Nephron (organoid): Measurements from ENCODE around the gene NOSIP.
A peak's percentile ranks its signal among the peaks of the same experiment; 100 is the strongest.

Experiments
- H3K27ac Mint-ChIP-seq, 3 experiments: 2 replicates each; pipeline ENCODE4 v1.8.0; 2020; ENCODE audit warnings: mixed read lengths in 3 of 3, mild to moderate bottlenecking in 2 of 3, moderate library complexity in 1 of 3
- H3K27me3 Mint-ChIP-seq: 2 replicates; pipeline ENCODE4 v1.8.0; 2021; ENCODE audit warnings: low read depth, mild to moderate bottlenecking, moderate library complexity, mixed read lengths
- H3K36me3 Mint-ChIP-seq: 2 replicates; pipeline ENCODE4 v1.8.0; 2020; ENCODE audit warnings: low read depth, mixed read lengths
- H3K4me1 Mint-ChIP-seq: 2 replicates; pipeline ENCODE4 v1.8.0; 2020; ENCODE audit warnings: mixed read lengths
- H3K4me3 Mint-ChIP-seq, 3 experiments: 2 replicates each; pipeline ENCODE4 v1.8.0; 2020; ENCODE audit warnings: mild to moderate bottlenecking in 3 of 3, mixed read lengths in 3 of 3, moderate library complexity in 2 of 3
- H3K9me3 Mint-ChIP-seq: 2 replicates; pipeline ENCODE4 v1.8.0; 2020; ENCODE audit warnings: mixed read lengths
- CTCF ChIP-seq, 3 experiments: fragments of 200-600 bp; sonication (generic); IDR thresholded peaks; one replicate each; pipeline ENCODE4 v1.5.0; 2021; ENCODE audit warnings: antibody characterized with exemption in 3 of 3; ENCODE audit not compliant: unreplicated experiment in 3 of 3

Gene NOSIP

DNA sequence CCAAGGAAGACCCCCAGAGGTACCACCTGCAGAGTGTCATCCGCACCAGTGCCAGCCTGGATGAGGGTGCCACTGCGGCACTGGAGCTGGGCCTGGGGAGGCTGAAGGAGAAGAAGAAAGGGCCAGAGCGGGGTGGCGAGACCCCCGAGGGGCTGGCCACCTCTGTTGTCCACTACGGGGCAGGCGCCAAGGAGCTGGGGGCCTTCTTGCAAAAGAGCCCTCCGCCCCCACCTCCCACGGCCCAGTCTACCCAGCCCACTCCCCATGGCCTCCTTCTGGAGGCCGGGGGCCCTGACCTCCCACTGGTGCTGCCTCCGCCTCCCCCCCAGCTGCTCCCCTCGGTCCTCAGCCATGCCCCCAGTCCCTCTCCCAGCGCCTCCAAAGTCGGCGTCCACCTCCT, 16.1 kb upstream of the NOSIP start:
- TF ChIP-seq CTCF (IDR thresholded peaks at IDR 0.05; ENCODE audit: unreplicated experiment in 3 of 3) = no peak
- Mint-ChIP-seq H3K27me3 (no peaks in the 10 kb centered on the region), H3K4me1 (peaks cover 20% of the 10 kb centered on the region), H3K36me3 (peaks cover 34% of the 10 kb centered on the region), H3K4me3 (no peak overlapping the region), H3K9me3 (no peaks in the 10 kb centered on the region), H3K27ac (no peak overlapping the region)

- H3K27ac Mint-ChIP-seq = no peak overlapping the region
- TF ChIP-seq CTCF (IDR thresholded peaks at IDR 0.05; ENCODE audit: unreplicated experiment in 3 of 3) = no peak
- H3K9me3 Mint-ChIP-seq = no peaks in the 10 kb centered on the region
- H3K4me3 Mint-ChIP-seq = no peak overlapping the region
- H3K4me1 Mint-ChIP-seq = peaks cover 20% of the 10 kb centered on the region
- H3K36me3 Mint-ChIP-seq = peaks cover 30% of the 10 kb centered on the region
- H3K27me3 Mint-ChIP-seq = no peaks in the 10 kb centered on the region
Observed at GRCh38 chr19:49595819-49596404, 15.6 kb upstream of the NOSIP start.

DNA sequence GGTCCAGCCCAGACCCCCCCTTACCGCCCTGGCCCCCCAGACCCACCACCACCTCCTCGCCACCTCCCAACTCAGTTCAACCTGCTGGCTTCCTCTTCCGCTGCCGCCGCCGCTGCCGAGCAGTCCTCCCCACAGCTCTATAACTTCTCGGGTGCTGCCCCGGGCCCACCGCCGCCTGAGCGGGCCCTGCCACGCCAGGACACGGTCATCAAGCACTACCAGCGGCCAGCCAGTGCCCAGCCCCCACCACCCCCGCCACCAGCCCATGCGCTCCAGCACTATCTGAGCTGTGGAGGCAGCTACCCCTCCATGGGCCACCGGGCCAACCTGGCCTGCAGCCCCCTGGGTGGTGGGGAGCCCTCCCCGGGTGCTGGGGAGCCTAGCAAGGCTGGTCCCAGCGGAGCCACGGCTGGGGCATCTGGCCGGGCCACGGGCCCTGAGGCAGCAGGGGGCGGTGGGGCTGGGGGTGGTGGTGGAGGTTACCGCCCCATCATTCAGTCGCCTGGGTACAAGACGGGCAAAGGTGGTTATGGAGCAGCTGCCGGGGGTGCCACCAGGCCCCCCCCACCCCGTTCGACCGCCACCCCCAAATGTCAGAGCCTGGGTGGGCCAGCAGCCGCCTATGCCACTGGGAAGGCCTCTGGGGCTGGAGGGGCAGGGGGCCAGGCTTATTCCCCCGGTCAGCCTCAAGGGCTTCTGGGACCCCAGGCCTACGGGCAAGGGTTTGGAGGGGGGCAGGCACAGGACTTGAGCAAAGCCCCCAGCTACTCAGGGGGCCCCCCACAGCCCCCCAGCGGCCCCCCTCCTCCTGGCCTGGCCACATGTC, 14.8 kb upstream of the NOSIP start:
- H3K4me3 Mint-ChIP-seq = no peak overlapping the region
- H3K27me3 Mint-ChIP-seq = no peaks in the 10 kb centered on the region
- TF ChIP-seq CTCF (IDR thresholded peaks at IDR 0.05; ENCODE audit: unreplicated experiment in 3 of 3) = no peak
- no peak overlapping the region for H3K27ac Mint-ChIP-seq
- H3K9me3 Mint-ChIP-seq = no peaks in the 10 kb centered on the region
- peaks cover 20% of the 10 kb centered on the region for H3K4me1 Mint-ChIP-seq
- H3K36me3 Mint-ChIP-seq = peaks cover 26% of the 10 kb centered on the region

DNA sequence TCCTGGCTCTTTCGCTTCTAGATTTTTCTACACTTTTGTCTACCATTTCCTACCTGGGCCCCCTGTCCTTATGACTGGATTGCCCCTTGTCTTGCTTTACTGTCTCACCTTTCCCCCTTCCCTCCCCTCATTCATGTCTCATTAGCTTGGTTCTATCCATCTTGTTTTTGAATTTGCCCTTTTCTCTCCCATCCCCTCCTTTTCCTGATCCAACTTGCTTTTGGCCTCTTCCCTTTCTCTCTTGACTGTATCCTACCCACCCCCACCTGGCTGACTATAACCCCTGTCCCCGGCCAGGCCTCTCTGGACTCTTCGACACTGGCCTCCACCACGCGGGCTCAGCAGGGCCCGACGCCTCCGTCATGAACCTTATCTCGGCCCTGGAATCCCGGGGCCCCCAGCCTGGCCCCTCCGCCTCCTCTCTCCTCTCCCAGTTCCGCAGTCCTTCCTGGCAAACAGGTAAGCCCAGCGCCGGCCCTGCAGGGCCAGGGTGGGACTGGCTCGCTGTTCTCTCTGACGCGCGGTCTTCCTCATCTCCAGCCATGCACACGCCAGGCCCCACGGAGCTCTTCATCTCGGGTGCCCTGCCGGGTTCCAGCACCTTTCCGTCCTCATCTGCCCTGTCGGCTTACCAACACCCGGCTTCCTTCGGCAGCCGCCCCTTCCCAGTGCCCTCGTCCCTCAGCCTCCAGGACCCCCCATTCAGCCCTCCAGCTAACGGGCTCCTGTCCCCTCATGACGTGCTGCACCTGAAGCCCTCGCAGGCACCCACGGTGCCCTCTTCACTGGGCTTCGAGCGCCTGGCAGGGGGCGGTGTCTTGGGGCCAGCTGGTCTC, 14.0 kb upstream of the NOSIP start:
- peaks cover 20% of the 10 kb centered on the region for H3K4me1 Mint-ChIP-seq
- H3K36me3 Mint-ChIP-seq = peaks cover 21% of the 10 kb centered on the region
- no peaks in the 10 kb centered on the region for H3K27me3 Mint-ChIP-seq
- H3K4me3 Mint-ChIP-seq = peak overlapping the region; percentile 85 to 88 (median 88)
- TF ChIP-seq CTCF (IDR thresholded peaks at IDR 0.05; ENCODE audit: unreplicated experiment in 3 of 3) = no peak
- peak overlapping the region in 2 of 3 experiments; percentile 47 to 85 for H3K27ac Mint-ChIP-seq
- no peaks in the 10 kb centered on the region for H3K9me3 Mint-ChIP-seq

- Mint-ChIP-seq H3K27ac (peak overlapping the region; percentile 47 to 95 (median 85)), H3K9me3 (no peaks in the 10 kb centered on the region), H3K36me3 (peaks cover 15% of the 10 kb centered on the region), H3K4me3 (peak overlapping the region; percentile 85 to 88 (median 88)), H3K4me1 (peaks cover 20% of the 10 kb centered on the region), H3K27me3 (no peaks in the 10 kb centered on the region)
- no peak for TF ChIP-seq CTCF (IDR thresholded peaks at IDR 0.05; ENCODE audit: unreplicated experiment in 3 of 3)
Observed at GRCh38 chr19:49593233-49594113, 13.1 kb upstream of the NOSIP start.
